MG63 (cell line): ENCODE data around the gene CDCA5. TPM values are rescaled to one million over a fixed set of nuclear protein-coding genes. Genes with fewer than 3 reads are reported as not detected.

Source experiments
- DNase-seq: peaks from one replicate; pipeline ENCODE4 v3.0.0-alpha.2; 2020
- H3K27me3 ChIP-seq: fragments of 250-450 bp; sonication (Bioruptor Pico); 2 replicates; pipeline ENCODE4 v1.5.1; 2020; ENCODE audit warnings: mild to moderate bottlenecking, moderate library complexity
- H3K36me3 ChIP-seq: fragments of 250-450 bp; sonication (Bioruptor Pico); 2 replicates; pipeline ENCODE4 v1.5.1; 2020; ENCODE audit warnings: mild to moderate bottlenecking, moderate library complexity
- H3K4me3 ChIP-seq: fragments of 250-450 bp; sonication (Bioruptor Pico); 2 replicates; pipeline ENCODE4 v1.5.1; 2020; ENCODE audit warnings: mild to moderate bottlenecking, moderate library complexity
- H3K9me3 ChIP-seq: fragments of 250-450 bp; sonication (Bioruptor Pico); 2 replicates; pipeline ENCODE4 v1.5.1; 2020; ENCODE audit warnings: mild to moderate bottlenecking, moderate library complexity
- total RNA-seq: library from RNA; depleted of rRNA; stranded (reverse); fragments of >200 nt; shearing (Covaris generic); gene quantifications from 2 replicates; pipeline ENCODE4 v1.2.3, GENCODE V29; 2014; ENCODE audit warnings: low replicate concordance

CDCA5 gene
- total RNA-seq, 1 experiment from 2014 or later: 43.5 TPM

GRCh38 chr11:65066315-65066714 lies 17.5 kb downstream of the CDCA5 start:
- Histone ChIP-seq H3K9me3 (no peaks in the 10 kb centered on the region), H3K27me3 (no peaks in the 10 kb centered on the region), H3K36me3 (no peaks in the 10 kb centered on the region), H3K4me3 (no peak overlapping the region)
- DNase-seq: no peak

GRCh38 chr11:65065851-65066250 lies 18.0 kb downstream of the CDCA5 start:
- DNase-seq: no peak
- H3K4me3 ChIP-seq: no peak overlapping the region
- no peaks in the 10 kb centered on the region for H3K27me3 ChIP-seq
- no peaks in the 10 kb centered on the region for H3K36me3 ChIP-seq
- no peaks in the 10 kb centered on the region for H3K9me3 ChIP-seq

- Histone ChIP-seq H3K27me3 (no peaks in the 10 kb centered on the region), H3K9me3 (no peaks in the 10 kb centered on the region), H3K36me3 (no peaks in the 10 kb centered on the region), H3K4me3 (no peak overlapping the region)
- DNase-seq: no peak
Measured at GRCh38 chr11:65064847-65065240, 19.0 kb downstream of the CDCA5 start.

GRCh38 chr11:65063532-65063931 lies 20.3 kb downstream of the CDCA5 start:
- Histone ChIP-seq H3K36me3 (no peaks in the 10 kb centered on the region), H3K9me3 (no peaks in the 10 kb centered on the region), H3K27me3 (no peaks in the 10 kb centered on the region), H3K4me3 (no peak overlapping the region)
- DNase-seq: no peak

GRCh38 chr11:65060913-65061408 lies 22.9 kb downstream of the CDCA5 start:
- no peak overlapping the region for H3K4me3 ChIP-seq
- H3K9me3 ChIP-seq: no peaks in the 10 kb centered on the region
- no peaks in the 10 kb centered on the region for H3K27me3 ChIP-seq
- no peaks in the 10 kb centered on the region for H3K36me3 ChIP-seq
- DNase-seq: peak; percentile 25

- H3K4me3 ChIP-seq: no peak overlapping the region
- no peaks in the 10 kb centered on the region for H3K36me3 ChIP-seq
- no peaks in the 10 kb centered on the region for H3K27me3 ChIP-seq
- H3K9me3 ChIP-seq: no peaks in the 10 kb centered on the region
- DNase-seq: no peak
Measured at GRCh38 chr11:65059959-65060824, 23.6 kb downstream of the CDCA5 start.

- H3K4me3 ChIP-seq: no peak overlapping the region
- no peaks in the 10 kb centered on the region for H3K27me3 ChIP-seq
- H3K9me3 ChIP-seq: no peaks in the 10 kb centered on the region
- no peaks in the 10 kb centered on the region for H3K36me3 ChIP-seq
- DNase-seq: no peak
Measured at GRCh38 chr11:65059523-65059922, 24.3 kb downstream of the CDCA5 start.

- H3K27me3 ChIP-seq: no peaks in the 10 kb centered on the region
- DNase-seq: no peak
- no peaks in the 10 kb centered on the region for H3K36me3 ChIP-seq
- H3K4me3 ChIP-seq: no peak within 1 kb of the TSS
- no peaks in the 10 kb centered on the region for H3K9me3 ChIP-seq
Measured at GRCh38 chr11:65058419-65059054, 25.3 kb downstream of the CDCA5 start, which contains the start of gene NAALADL1. Gene NAALADL1, minus strand, starts transcription at chr11:65058553. Its CDS starts 32 bp downstream, at chr11:65058521.

GRCh38 chr11:65058012-65058411 lies 25.8 kb downstream of the CDCA5 start:
- no peak for DNase-seq
- Histone ChIP-seq H3K4me3 (no peak overlapping the region), H3K36me3 (no peaks in the 10 kb centered on the region), H3K9me3 (no peaks in the 10 kb centered on the region), H3K27me3 (no peaks in the 10 kb centered on the region)

- H3K27me3 ChIP-seq: no peaks in the 10 kb centered on the region
- H3K4me3 ChIP-seq: no peak overlapping the region
- H3K36me3 ChIP-seq: no peaks in the 10 kb centered on the region
- no peak for DNase-seq
- H3K9me3 ChIP-seq: no peaks in the 10 kb centered on the region
Measured at GRCh38 chr11:65057526-65057925, 26.3 kb downstream of the CDCA5 start.

- no peak for DNase-seq
Measured at GRCh38 chr11:65056999-65057398, 26.8 kb downstream of the CDCA5 start.

GRCh38 chr11:65055538-65055937 lies 28.3 kb downstream of the CDCA5 start:
- H3K4me3 ChIP-seq: no peak overlapping the region
- H3K27me3 ChIP-seq: no peaks in the 10 kb centered on the region
- H3K36me3 ChIP-seq: no peaks in the 10 kb centered on the region
- DNase-seq: no peak
- no peaks in the 10 kb centered on the region for H3K9me3 ChIP-seq

More at GRCh38 chr11:65056999-65057398, 26.8 kb downstream of the CDCA5 start:
- no peaks in the 10 kb centered on the region for H3K27me3 ChIP-seq
- no peak overlapping the region for H3K4me3 ChIP-seq
- H3K9me3 ChIP-seq: no peaks in the 10 kb centered on the region
- no peaks in the 10 kb centered on the region for H3K36me3 ChIP-seq

GRCh38 chr11:65053827-65054508 lies 29.9 kb downstream of the CDCA5 start:
- DNase-seq: no peak

GRCh38 chr11:65051398-65051858 lies 32.4 kb downstream of the CDCA5 start:
- Histone ChIP-seq H3K27me3 (no peaks in the 10 kb centered on the region), H3K9me3 (no peaks in the 10 kb centered on the region), H3K4me3 (no peak overlapping the region), H3K36me3 (peaks cover under 1% of the 10 kb centered on the region; the same call in 1 of the 2 replicates)
- no peak for DNase-seq

More at GRCh38 chr11:65053827-65054508, 29.9 kb downstream of the CDCA5 start:
- Histone ChIP-seq H3K27me3 (no peaks in the 10 kb centered on the region), H3K9me3 (no peaks in the 10 kb centered on the region), H3K4me3 (no peak overlapping the region), H3K36me3 (no peaks in the 10 kb centered on the region)

GRCh38 chr11:65047581-65048422 lies 36.0 kb downstream of the CDCA5 start:
- Histone ChIP-seq H3K4me3 (no peak overlapping the region), H3K36me3 (peaks cover 27% of the 10 kb centered on the region), H3K27me3 (no peaks in the 10 kb centered on the region), H3K9me3 (no peaks in the 10 kb centered on the region)
- no peak for DNase-seq

- no peak for DNase-seq
- Histone ChIP-seq H3K4me3 (no peak overlapping the region), H3K9me3 (no peaks in the 10 kb centered on the region), H3K27me3 (no peaks in the 10 kb centered on the region), H3K36me3 (peaks cover 32% of the 10 kb centered on the region)
Measured at GRCh38 chr11:65045728-65046127, 38.1 kb downstream of the CDCA5 start.
